K562 (cell line): Measurements from ENCODE around the gene SLC25A2. TPM values are rescaled to one million over a fixed set of nuclear protein-coding genes. Genes with fewer than 3 reads are reported as not detected.

ENCODE experiments used
- ATAC-seq: fragments of 200-7000 bp; cut with Tn5 transposase; 3 replicates; pipeline ENCODE4 v1.9.1; 2020; ENCODE audit warnings: moderate library complexity
- BruUV-seq: library from RNA; stranded (reverse); fragments of 400-500 nt; replicated peaks from 2 replicates; lab custom pipeline; 2021; lab: Mats Ljungman, UMichigan
- CTCF ChIA-PET: fragments of 300-600 bp; formaldehyde crosslinking; extraction: SDS; loops from one replicate; lab custom pipeline; 2021; ENCODE audit warnings: low intra/inter-chr PET ratio; lab: Yijun Ruan, JAX
- POLR2A ChIA-PET: fragments of 300-600, 350-650 bp; sonication (Branson Sonifier 250); formaldehyde crosslinking; extraction: SDS; loops from one replicate; lab custom pipeline; 2021; ENCODE audit warnings: antibody characterized with exemption, inconsistent platforms; lab: Yijun Ruan, JAX
- DNase-seq, 4 experiments: peaks; one replicate each; pipeline versions ENCODE4 v3.0.0 to v3.0.0-alpha.2; 2011 to 2018; ENCODE audit warnings: low spot score in 3 of 4, mixed read lengths in 3 of 4; ENCODE audit errors: extremely low read depth in 1 of 4
- FAIRE-seq: peaks from 2 replicates; lab custom pipeline; 2011; peaks lifted over from hg19 to GRCh38; lab: Jason Lieb, UNC
- H2AFZ ChIP-seq: 2 replicates; pipeline ENCODE4 v1.6.0; 2011; ENCODE audit warnings: low read depth, low read length, control low read depth, inconsistent platforms
- H3K27ac ChIP-seq: fragments of 200-600 bp; 3 replicates; pipeline ENCODE4 v1.8.0; 2011; ENCODE audit warnings: low read depth, mild to moderate bottlenecking, control low read depth, inconsistent platforms, low read length, moderate library complexity, mixed read lengths; ENCODE audit errors: extremely low read depth
- H3K27me3 ChIP-seq, 2 experiments: fragments of 300-600 bp in 1 of 2; 2 replicates in 1 of 2; 3 replicates in 1 of 2; pipeline versions ENCODE4 v1.6.0 to v1.8.0; 2011; ENCODE audit warnings: inconsistent platforms in 2 of 2, low read length in 2 of 2, mild to moderate bottlenecking in 1 of 2, mixed read lengths in 1 of 2, moderate library complexity in 1 of 2; ENCODE audit not compliant: control insufficient read depth in 2 of 2, insufficient read depth in 2 of 2
- H3K36me3 ChIP-seq: fragments of 300-600 bp; 3 replicates; pipeline ENCODE4 v1.8.0; 2011; ENCODE audit warnings: mild to moderate bottlenecking, low read length, inconsistent platforms; ENCODE audit not compliant: control insufficient read depth, insufficient read depth
- H3K4me1 ChIP-seq, 2 experiments: fragments of 200-600 bp in 1 of 2; replicated peaks in 1 of 2; 2 replicates in 1 of 2; 3 replicates in 1 of 2; pipeline versions ENCODE4 v1.5.1 to v1.8.0; 2011; ENCODE audit warnings: inconsistent platforms in 2 of 2, low read length in 2 of 2, mild to moderate bottlenecking in 1 of 2, mixed read lengths in 1 of 2, moderate library complexity in 1 of 2; ENCODE audit not compliant: control insufficient read depth in 2 of 2, insufficient read depth in 2 of 2
- H3K4me2 ChIP-seq: 2 replicates; pipeline ENCODE4 v1.6.1; 2011; ENCODE audit warnings: low read length, control low read depth, inconsistent platforms, mixed read lengths; ENCODE audit not compliant: insufficient read depth
- H3K4me3 ChIP-seq: fragments of 200-600 bp; sonication (generic), shearing (Covaris generic); 2 replicates; pipeline ENCODE4 v1.5.1; 2016; ENCODE audit warnings: control low read depth, inconsistent platforms
- H3K79me2 ChIP-seq: fragments of 200-600 bp; 3 replicates; pipeline ENCODE4 v1.8.0; 2011; ENCODE audit warnings: low read length, inconsistent platforms; ENCODE audit not compliant: control insufficient read depth, insufficient read depth
- H3K9ac ChIP-seq, 2 experiments: 2 replicates each; pipeline versions ENCODE4 v1.6.0 to v1.6.1; 2011; ENCODE audit warnings: low read depth in 2 of 2, low read length in 2 of 2, control low read depth in 1 of 2, inconsistent platforms in 1 of 2, mild to moderate bottlenecking in 1 of 2, mixed read lengths in 1 of 2; ENCODE audit not compliant: insufficient read depth in 1 of 2
- H3K9me1 ChIP-seq: one replicate; pipeline ENCODE4 v1.6.0; 2011; ENCODE audit warnings: inconsistent platforms, mild to moderate bottlenecking, low read length, moderate library complexity; ENCODE audit not compliant: control insufficient read depth, insufficient read depth
- H3K9me3 ChIP-seq: replicated peaks from 2 replicates; pipeline ENCODE4 v1.5.1; 2011; ENCODE audit warnings: low read depth, low read length, inconsistent platforms; ENCODE audit not compliant: control insufficient read depth, insufficient read depth
- H4K20me1 ChIP-seq: replicated peaks from 2 replicates; pipeline ENCODE4 v1.6.1; 2011; ENCODE audit warnings: low read length, inconsistent platforms, mixed read lengths; ENCODE audit not compliant: control insufficient read depth, insufficient read depth
- ATF1 ChIP-seq, 2 experiments: fragments of 450-650 bp in 1 of 2; IDR thresholded peaks; 2 replicates each; pipeline ENCODE4 v1.6.1; 2016; ENCODE audit warnings: missing compliant biosample characterization in 1 of 2, missing genetic modification characterization in 1 of 2
- CREB3 ChIP-seq: fragments of 450-650 bp; conservative IDR thresholded peaks from 2 replicates; pipeline ENCODE4 v1.6.1; 2016; ENCODE audit warnings: missing genetic modification characterization, low read depth, mild to moderate bottlenecking, missing compliant biosample characterization, moderate library complexity
- ELK1 ChIP-seq: sonication (generic); formaldehyde crosslinking; IDR thresholded peaks from 2 replicates; pipeline ENCODE4 v1.8.1; 2022; ENCODE audit warnings: missing genetic modification reagents
- TRIM24 ChIP-seq, 2 experiments: fragments of 450-650 bp; IDR thresholded peaks; 2 replicates each; pipeline ENCODE4 v1.6.1; 2016
- TRIM28 ChIP-seq: fragments of 450-650 bp; IDR thresholded peaks from 2 replicates; pipeline ENCODE4 v1.6.1; 2017
- XRCC3 ChIP-seq: fragments of 450-650 bp; IDR thresholded peaks from 2 replicates; pipeline ENCODE4 v1.6.1; 2017; ENCODE audit warnings: mild to moderate bottlenecking, moderate library complexity
- ZNF274 ChIP-seq: IDR thresholded peaks from 2 replicates; pipeline ENCODE4 v1.6.1; 2011; ENCODE audit warnings: low read depth, mild to moderate bottlenecking, low read length, moderate library complexity, borderline replicate concordance
- WGBS: fragments of 100-300 bp; shearing (Covaris generic); methylation state at CpG from one replicate; pipeline ENCODE4 v1.1.6; 2016; ENCODE audit warnings: low coverage, mixed read lengths; ENCODE audit not compliant: insufficient coverage; ENCODE audit errors: missing lambda C conversion rate; 5-methylcytosine and 5-hydroxymethylcytosine counted together
- in situ Hi-C: fragments of 300-500 bp; cut with MboI; formaldehyde crosslinking; loops from 4 replicates; pipeline ENCODE4 v1.15.0; 2018; ENCODE audit warnings: inconsistent platforms, mixed read lengths
- intact Hi-C: fragments of 100-400 bp; cut with micrococcal nuclease; formaldehyde crosslinking; loops from 2 replicates; pipeline ENCODE4 v1.14.2; 2022
- polyA plus RNA-seq, 8 experiments: library from polyadenylated mRNA; depleted of rRNA in 4 of 8; stranded (reverse) in 5 of 8; unstranded in 3 of 8; fragments of >200 nt; fragmentation: Nextera tagmentation in 2 of 8; fragmentation: Illumina TruSeq in 1 of 8; extraction: Ambion mirVana in 2 of 8; extraction: Trizol in 1 of 8; gene quantifications; 2 replicates each; pipeline versions ENCODE4 v1.2.1 to v1.2.3, GENCODE V29; 2011 to 2014; ENCODE audit warnings: inconsistent platforms in 1 of 8, missing spikeins in 1 of 8
- total RNA-seq, 7 experiments: library from RNA; depleted of rRNA in 6 of 7; stranded (reverse); fragments of >200 nt in 6 of 7; fragmentation: Illumina TruSeq in 2 of 7; extraction: Trizol in 2 of 7; gene quantifications; 2 replicates each; pipeline versions ENCODE4 v1.2.1 to v1.2.3, GENCODE V29; 2011 to 2021; ENCODE audit warnings: low replicate concordance in 1 of 7

The SLC25A2 gene
- total and polyA plus RNA-seq, 9 of the 15 experiments (the other 6 are each of a cell fraction or from before 2014, with no cell fraction given), result 0.09 to 0.11 (median 0.11) TPM; not detected in 6

GRCh38 chr5:141260458-141261237 is 43.2 kb downstream of the SLC25A2 start:
- no peak for ATAC-seq
- BruUV-seq, result no TSS peak
- no peak overlapping the region for H3K4me2 ChIP-seq
- H2AFZ ChIP-seq, result no peak overlapping the region
- peak; percentile 93 for TF ChIP-seq TRIM28
- TF ChIP-seq TRIM24 (IDR thresholded peaks at IDR 0.05), result 0 out of 4 replicates have a peak, but pooled peaks of 1 of the 2 experiments have one; percentile 30
- peak; percentile 98 for TF ChIP-seq ZNF274
- TF ChIP-seq ATF1 (CRISPR knock-in tag; IDR thresholded peaks at IDR 0.05), result no peak
- no peak for TF ChIP-seq ATF1 (tag; IDR thresholded peaks at IDR 0.05)
- no peak for TF ChIP-seq CREB3 (tag)
- no peak for TF ChIP-seq ELK1 (CRISPR knock-in tag)
- 0 out of 2 replicates have a peak, but pooled peaks have one; percentile 50 for TF ChIP-seq XRCC3
- no peak overlapping the region for H3K9ac ChIP-seq
- DNase-seq, result no peak
- H3K4me1 ChIP-seq, result no peaks in the 10 kb centered on the region
- H3K9me3 ChIP-seq, result peaks cover 13% of the 10 kb centered on the region
- H3K9me1 ChIP-seq, result no peaks in the 10 kb centered on the region
- in situ Hi-C loops (no loop called here), intact Hi-C loops (no loop called here)
- H3K27ac ChIP-seq, result no peak overlapping the region
- CTCF ChIA-PET, result no interaction called here
- no peaks in the 10 kb centered on the region for H3K79me2 ChIP-seq
- H3K27me3 ChIP-seq, result no peaks in the 10 kb centered on the region
- no peaks in the 10 kb centered on the region for H4K20me1 ChIP-seq
- 0% methylated on average over 5 of the region's 5 CpGs for WGBS
- no peaks in the 10 kb centered on the region for H3K36me3 ChIP-seq
- POLR2A ChIA-PET, result interaction anchor here (0.6 kb wide), 1 partner anchor 65 kb away, joined by 3 read pairs; no protein-coding TSS in a partner anchor
- no peak for FAIRE-seq
- no peak overlapping the region for H3K4me3 ChIP-seq
